ENCODE measurements around the gene LOC128125822.

LOC128125822 gene

DNA sequence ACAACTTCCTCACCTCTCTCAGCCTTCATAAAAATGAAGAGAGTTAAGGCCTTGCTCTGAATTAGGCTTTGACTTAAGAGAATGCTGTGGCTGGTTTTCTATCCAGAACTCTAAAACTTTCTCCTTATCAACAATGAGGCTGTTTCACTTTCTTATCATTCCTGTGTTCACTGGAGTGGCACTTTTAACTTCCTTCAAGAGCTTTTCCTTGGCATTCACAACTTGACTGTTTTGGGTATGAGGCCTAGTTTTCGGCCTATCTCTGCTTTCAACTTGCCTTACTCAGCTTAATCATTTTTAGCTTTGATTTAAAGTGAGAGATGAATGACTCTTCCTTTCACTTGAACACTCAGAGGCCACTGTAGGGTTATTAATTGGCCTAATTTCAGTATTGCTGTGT lies 4.3 kb upstream of the LOC128125822 start:
- H4K5ac ChIP-seq (ENCODE audit: low read depth, low read length), result no peak overlapping the region
- H3K56ac ChIP-seq (ENCODE audit: extremely low read depth, insufficient read depth, low read length), result no peak overlapping the region
- H3K9ac ChIP-seq (ENCODE audit: low read depth, low read length), result no peak overlapping the region
- H2BK20ac ChIP-seq (ENCODE audit: low read depth, low read length), result no peak overlapping the region
- ChIA-PET POLR2A (ENCODE audit: unreplicated experiment) (no interaction called here), CTCF (no interaction called here)
- no peak overlapping the region for H3K18ac ChIP-seq (ENCODE audit: low read depth, low read length)
- dilution Hi-C loops (cut with HindIII; ENCODE audit: low sequenced_read_pairs, unreplicated experiment) (no loop called here), in situ Hi-C loops (cut with MboI; ENCODE audit: low sequenced_read_pairs) (loop anchor here (25.0 kb wide), 1 partner anchor 206 kb away; no protein-coding TSS in a partner anchor), intact Hi-C loops (cut with micrococcal nuclease) (no loop called here)
- no peak overlapping the region for H2BK15ac ChIP-seq (ENCODE audit: low read depth, low read length)
- H4K91ac ChIP-seq (ENCODE audit: insufficient read depth, low read depth, low read length), result no peak overlapping the region
- no peak overlapping the region for H4K8ac ChIP-seq (ENCODE audit: low read depth in 2 of 2, low read length in 2 of 2)
- no peak overlapping the region for H3K23ac ChIP-seq (ENCODE audit: low read depth, low read length)
- no peaks in the 10 kb centered on the region for H3K27me3 ChIP-seq (ENCODE audit: control insufficient read depth, insufficient read depth, low read length)
- DNase-seq (no peak), ATAC-seq (ENCODE audit: low read depth) (no peak)
- no peak overlapping the region for H3K27ac ChIP-seq (ENCODE audit: insufficient read depth, low read length)
- no TSS peak for BruUV-seq (replicated peaks)
- H3K4me2 ChIP-seq (ENCODE audit: low read depth, low read length), result no peak overlapping the region
- no peak overlapping the region for H3K14ac ChIP-seq (replicated peaks; ENCODE audit: low read depth, low read length)
- TF ChIP-seq USF2 (IDR thresholded peaks at IDR 0.05; ENCODE audit: low read depth, low read length) (no peak), RFX5 (IDR thresholded peaks at IDR 0.05; ENCODE audit: low read depth, low read length) (no peak)
- H3K9me3 ChIP-seq (ENCODE audit: control insufficient read depth, insufficient read depth, low read length), result no peaks in the 10 kb centered on the region
- H4K20me1 ChIP-seq (ENCODE audit: insufficient read depth, low read length), result no peaks in the 10 kb centered on the region
- no peak overlapping the region for H2AK9ac ChIP-seq (replicated peaks; ENCODE audit: low read depth, low read length, poor library complexity)
- no peaks in the 10 kb centered on the region for H3K9me1 ChIP-seq (ENCODE audit: insufficient read depth, low read length)
- no peak overlapping the region for H2BK120ac ChIP-seq (ENCODE audit: low read depth, low read length)
- H3K4me3 ChIP-seq (ENCODE audit: insufficient read depth, low read depth, low read length), result no peak overlapping the region
- no peak overlapping the region for H2BK5ac ChIP-seq (ENCODE audit: low read depth, low read length, poor library complexity, severe bottlenecking)
- no peak overlapping the region for H2AK5ac ChIP-seq (ENCODE audit: low read depth, low read length)
- H3K36me3 ChIP-seq (ENCODE audit: control insufficient read depth, insufficient read depth, low read length), result no peaks in the 10 kb centered on the region
- no peak overlapping the region for H2AFZ ChIP-seq (replicated peaks; ENCODE audit: low read length, poor library complexity)
- no CpG with 5 or more reads among the region's 1 CpG for WGBS, 2 experiments (ENCODE audit: extremely low coverage in 2 of 2, insufficient read length in 1 of 2)
- peaks cover 2% of the 10 kb centered on the region; the same call in 1 of the 2 replicates for H3K4me1 ChIP-seq (ENCODE audit: control insufficient read depth, insufficient read depth, low read length)
- H3K4ac ChIP-seq (ENCODE audit: low read depth, low read length), result no peak overlapping the region
- 0 out of 4 replicates have a peak, but pooled peaks cover 0 to 6% of the 10 kb centered on the region in 2 experiments for H3K79me1 ChIP-seq (ENCODE audit: low read depth in 1 of 2, low read length in 2 of 2)

Measured in IMR-90 (cell line).